GM21737 (cell line): ENCODE data around the gene SORL1.
"Not testable (repeated sequence)": the region's sequence is repeated elsewhere in the genome, so short reads cannot be mapped to it uniquely, and the experiment has no call there.

ENCODE experiments used
- ATAC-seq: cut with Tn5 transposase; IDR thresholded peaks from one replicate; pipeline ENCODE4 v1.9.1; 2021; ENCODE audit warnings: mild to moderate bottlenecking, moderate library complexity; ENCODE audit not compliant: unreplicated experiment

SORL1 gene

GRCh38 chr11:121451986-121452608, at the start of gene SORL1:
Gene SORL1 (plus strand): TSS chr11:121452314. CDS start chr11:121452332, 18 bp downstream.
- peak; percentile 51 for ATAC-seq

GRCh38 chr11:121405646-121406045, 46.5 kb upstream of the SORL1 start:
- ATAC-seq: no peak

- ATAC-seq: no peak
These were observed 45.8 kb upstream of the SORL1 start for GRCh38 chr11:121406291-121406690.

GRCh38 chr11:121408830-121409229, 43.3 kb upstream of the SORL1 start:
- ATAC-seq: no peak

- not testable (repeated sequence) for ATAC-seq
These were observed 42.1 kb upstream of the SORL1 start for GRCh38 chr11:121410041-121410440.

GRCh38 chr11:121411330-121411729, 40.8 kb upstream of the SORL1 start:
- not testable (repeated sequence) for ATAC-seq

GRCh38 chr11:121412000-121412587, 40.0 kb upstream of the SORL1 start:
- no peak for ATAC-seq

GRCh38 chr11:121412711-121413415, 39.3 kb upstream of the SORL1 start:
- ATAC-seq: no peak

GRCh38 chr11:121414141-121414913, 37.8 kb upstream of the SORL1 start:
- ATAC-seq: no peak

GRCh38 chr11:121415856-121416255, 36.3 kb upstream of the SORL1 start:
- no peak for ATAC-seq

- ATAC-seq: peak; percentile 63
These were observed 35.0 kb upstream of the SORL1 start for GRCh38 chr11:121417055-121417551.

GRCh38 chr11:121417607-121418006, 34.5 kb upstream of the SORL1 start:
- no peak for ATAC-seq

GRCh38 chr11:121418625-121419114, 33.4 kb upstream of the SORL1 start:
- ATAC-seq: no peak

GRCh38 chr11:121419836-121420235, 32.3 kb upstream of the SORL1 start:
- no peak for ATAC-seq

- ATAC-seq: no peak
These were observed 31.7 kb upstream of the SORL1 start for GRCh38 chr11:121420398-121420797.

- no peak for ATAC-seq
These were observed 30.8 kb upstream of the SORL1 start for GRCh38 chr11:121421149-121421901.

- peak; percentile 37 for ATAC-seq
These were observed 29.4 kb upstream of the SORL1 start for GRCh38 chr11:121422675-121423074.

GRCh38 chr11:121425828-121426227, 26.3 kb upstream of the SORL1 start:
- ATAC-seq: no peak

GRCh38 chr11:121426476-121427399, 25.4 kb upstream of the SORL1 start:
- no peak for ATAC-seq
